Stimulated activated CD8-positive, alpha-beta memory T cell treated with anti-CD3 and anti-CD28 coated beads, Interleukin-15, amount 100 ng/mL, for 1 hour (primary cell): ENCODE measurements around the gene KIF2A.

Experiments used
- DNase-seq: peaks from one replicate; pipeline ENCODE4 v3.0.0-alpha.2; 2020; ENCODE audit warnings: low read depth

KIF2A gene

GRCh38 chr5:62291829-62292228 is 14.2 kb upstream of the KIF2A start:
- DNase-seq: peak; percentile 41

GRCh38 chr5:62296998-62297397 is 9.0 kb upstream of the KIF2A start:
- DNase-seq: no peak

- DNase-seq: no peak
These were observed 7.9 kb upstream of the KIF2A start for GRCh38 chr5:62298118-62298517.

- DNase-seq: no peak
These were observed 6.9 kb upstream of the KIF2A start for GRCh38 chr5:62299101-62299500.

- DNase-seq: no peak
These were observed 6.4 kb upstream of the KIF2A start for GRCh38 chr5:62299600-62299999.

GRCh38 chr5:62305358-62305714 is 670 bp upstream of the KIF2A start:
- DNase-seq: no peak

GRCh38 chr5:62306323-62306895 is 403 bp downstream of the KIF2A start:
- DNase-seq: peak; percentile 44

- peak; percentile 19 for DNase-seq
These were observed 1.1 kb downstream of the KIF2A start for GRCh38 chr5:62306896-62307689.

GRCh38 chr5:62308439-62308838 is 2.4 kb downstream of the KIF2A start:
- DNase-seq: no peak

- no peak for DNase-seq
These were observed 3.1 kb downstream of the KIF2A start for GRCh38 chr5:62309107-62309506.

- DNase-seq: no peak
These were observed 4.6 kb downstream of the KIF2A start for GRCh38 chr5:62310426-62311143.

- DNase-seq: no peak
These were observed 6.0 kb downstream of the KIF2A start for GRCh38 chr5:62312036-62312435.

- no peak for DNase-seq
These were observed 6.7 kb downstream of the KIF2A start for GRCh38 chr5:62312674-62313073.

- no peak for DNase-seq
These were observed 8.3 kb downstream of the KIF2A start for GRCh38 chr5:62314213-62314830.

- DNase-seq: no peak
These were observed 9.6 kb downstream of the KIF2A start for GRCh38 chr5:62315376-62316175.

GRCh38 chr5:62316176-62316502 is 10.1 kb downstream of the KIF2A start:
- DNase-seq: no peak

- no peak for DNase-seq
These were observed 11.8 kb downstream of the KIF2A start for GRCh38 chr5:62317810-62318209.

GRCh38 chr5:62322484-62322883 is 16.5 kb downstream of the KIF2A start:
- DNase-seq: no peak

GRCh38 chr5:62326302-62326701 is 20.3 kb downstream of the KIF2A start:
- DNase-seq: no peak

GRCh38 chr5:62326702-62327101 is 20.7 kb downstream of the KIF2A start:
- no peak for DNase-seq

GRCh38 chr5:62327138-62328053 is 21.4 kb downstream of the KIF2A start:
- no peak for DNase-seq
